Measurements from ENCODE around the gene MLN.
"Not testable (repeated sequence)": the region's sequence is repeated elsewhere in the genome, so short reads cannot be mapped to it uniquely, and the experiment has no call there.

The MLN gene

GRCh38 chr6:33834401-33835392, 30.9 kb upstream of the MLN start:
- no peak for DNase-seq (ENCODE audit: low read depth)

GRCh38 chr6:33833599-33833998, 29.8 kb upstream of the MLN start:
- DNase-seq (ENCODE audit: low read depth): no peak

- not testable (repeated sequence) for DNase-seq (ENCODE audit: low read depth)
These were observed 29.0 kb upstream of the MLN start for GRCh38 chr6:33832831-33833230.

- not testable (repeated sequence) for DNase-seq (ENCODE audit: low read depth)
These were observed 27.9 kb upstream of the MLN start for GRCh38 chr6:33831725-33832124.

- DNase-seq (ENCODE audit: low read depth): no peak
These were observed 26.9 kb upstream of the MLN start for GRCh38 chr6:33830635-33831240.

- DNase-seq (ENCODE audit: low read depth): no peak
These were observed 25.2 kb upstream of the MLN start for GRCh38 chr6:33828764-33829731.

GRCh38 chr6:33828452-33828763, 24.6 kb upstream of the MLN start:
- no peak for DNase-seq (ENCODE audit: low read depth)

- DNase-seq (ENCODE audit: low read depth): no peak
These were observed 24.0 kb upstream of the MLN start for GRCh38 chr6:33827546-33828451.

GRCh38 chr6:33826537-33826936, 22.7 kb upstream of the MLN start:
- no peak for DNase-seq (ENCODE audit: low read depth)

GRCh38 chr6:33824461-33825154, 20.8 kb upstream of the MLN start:
- no peak for DNase-seq (ENCODE audit: low read depth)

- DNase-seq (ENCODE audit: low read depth): no peak
These were observed 20.0 kb upstream of the MLN start for GRCh38 chr6:33823806-33824205.

GRCh38 chr6:33822575-33823395, 19.0 kb upstream of the MLN start:
- DNase-seq (ENCODE audit: low read depth): no peak

GRCh38 chr6:33820784-33821520, 17.1 kb upstream of the MLN start:
- DNase-seq (ENCODE audit: low read depth): no peak

- no peak for DNase-seq (ENCODE audit: low read depth)
These were observed 16.4 kb upstream of the MLN start for GRCh38 chr6:33820243-33820642.

- DNase-seq (ENCODE audit: low read depth): no peak
These were observed 15.2 kb upstream of the MLN start for GRCh38 chr6:33819021-33819420.

GRCh38 chr6:33818293-33818692, 14.5 kb upstream of the MLN start:
- no peak for DNase-seq (ENCODE audit: low read depth)

- no peak for DNase-seq (ENCODE audit: low read depth)
These were observed 13.7 kb upstream of the MLN start for GRCh38 chr6:33817489-33817888.

GRCh38 chr6:33816911-33817310, 13.1 kb upstream of the MLN start:
- no peak for DNase-seq (ENCODE audit: low read depth)

- DNase-seq (ENCODE audit: low read depth): no peak
These were observed 12.1 kb upstream of the MLN start for GRCh38 chr6:33815854-33816253.
